Neutrophil (primary cell): ENCODE measurements around the gene VSNL1.
"Not testable (repeated sequence)": the region's sequence is repeated elsewhere in the genome, so short reads cannot be mapped to it uniquely, and the experiment has no call there.

ENCODE experiments used
- H3K27ac ChIP-seq: fragments of 200-600 bp; sonication (generic); 2 replicates; pipeline ENCODE4 v1.5.1; 2016; ENCODE audit warnings: mild to moderate bottlenecking, moderate library complexity
- H3K27me3 ChIP-seq: fragments of 200-600 bp; sonication (generic); 2 replicates; pipeline ENCODE4 v1.6.0; 2016; ENCODE audit warnings: mild to moderate bottlenecking
- H3K36me3 ChIP-seq: fragments of 200-600 bp; sonication (generic); 2 replicates; pipeline ENCODE4 v1.5.1; 2017
- H3K4me1 ChIP-seq, 2 experiments: fragments of 200-600 bp in 1 of 2; sonication (generic) in 1 of 2; 1 replicate in 1 of 2; 2 replicates in 1 of 2; pipeline versions ENCODE4 v1.5.1 to v1.6.1; 2013 to 2016; ENCODE audit warnings: low read depth in 1 of 2, low read length in 1 of 2, mild to moderate bottlenecking in 1 of 2, moderate library complexity in 1 of 2; ENCODE audit not compliant: control insufficient read depth in 1 of 2, insufficient read depth in 1 of 2
- H3K4me3 ChIP-seq, 2 experiments: fragments of 200-600 bp in 1 of 2; sonication (generic) in 1 of 2; 1 replicate in 1 of 2; 2 replicates in 1 of 2; pipeline ENCODE4 v1.5.1; 2013 to 2016; ENCODE audit warnings: low read depth in 1 of 2, low read length in 1 of 2, mild to moderate bottlenecking in 1 of 2, moderate library complexity in 1 of 2
- H3K9me3 ChIP-seq: fragments of 200-600 bp; sonication (generic); 2 replicates; pipeline ENCODE4 v1.5.1; 2016
- CTCF ChIP-seq: fragments of 200-600 bp; sonication (generic); IDR thresholded peaks from 2 replicates; pipeline ENCODE4 v1.5.1; 2016; ENCODE audit warnings: antibody characterized with exemption

The VSNL1 gene

GRCh38 chr2:17547737-17548136, 7.2 kb downstream of the VSNL1 start:
- Histone ChIP-seq H3K27me3 (peaks cover 21% of the 10 kb centered on the region), H3K4me1 (no peaks in the 10 kb centered on the region), H3K36me3 (no peaks in the 10 kb centered on the region), H3K27ac (no peak overlapping the region), H3K4me3 (no peak overlapping the region), H3K9me3 (no peaks in the 10 kb centered on the region)
- no peak for TF ChIP-seq CTCF

GRCh38 chr2:17550907-17551306, 10.4 kb downstream of the VSNL1 start:
- no peaks in the 10 kb centered on the region for H3K9me3 ChIP-seq
- TF ChIP-seq CTCF: no peak

GRCh38 chr2:17555150-17555549, 14.7 kb downstream of the VSNL1 start:
- Histone ChIP-seq H3K4me3 (no peak overlapping the region), H3K4me1 (no peaks in the 10 kb centered on the region)
- no peak for TF ChIP-seq CTCF

More at GRCh38 chr2:17550907-17551306, 10.4 kb downstream of the VSNL1 start:
- H3K4me1 ChIP-seq: no peaks in the 10 kb centered on the region
- H3K4me3 ChIP-seq: no peak overlapping the region
- H3K27ac ChIP-seq: no peak overlapping the region
- no peaks in the 10 kb centered on the region for H3K36me3 ChIP-seq
- H3K27me3 ChIP-seq: no peaks in the 10 kb centered on the region

GRCh38 chr2:17557596-17557995, 17.1 kb downstream of the VSNL1 start:
- no peak for TF ChIP-seq CTCF
- no peaks in the 10 kb centered on the region for H3K36me3 ChIP-seq
- no peak overlapping the region for H3K4me3 ChIP-seq
- no peak overlapping the region for H3K27ac ChIP-seq
- no peaks in the 10 kb centered on the region for H3K27me3 ChIP-seq
- H3K9me3 ChIP-seq: no peaks in the 10 kb centered on the region
- H3K4me1 ChIP-seq: no peaks in the 10 kb centered on the region

More at GRCh38 chr2:17555150-17555549, 14.7 kb downstream of the VSNL1 start:
- no peaks in the 10 kb centered on the region for H3K27me3 ChIP-seq
- no peak overlapping the region for H3K27ac ChIP-seq
- no peaks in the 10 kb centered on the region for H3K36me3 ChIP-seq
- H3K9me3 ChIP-seq: no peaks in the 10 kb centered on the region

- no peak overlapping the region for H3K4me3 ChIP-seq
- no peak for TF ChIP-seq CTCF
- no peak overlapping the region for H3K27ac ChIP-seq
- H3K27me3 ChIP-seq: no peaks in the 10 kb centered on the region
- H3K36me3 ChIP-seq: no peaks in the 10 kb centered on the region
- no peaks in the 10 kb centered on the region for H3K4me1 ChIP-seq
- H3K9me3 ChIP-seq: no peaks in the 10 kb centered on the region
Measured at GRCh38 chr2:17558053-17558452, 17.6 kb downstream of the VSNL1 start.

GRCh38 chr2:17558878-17559277, 18.4 kb downstream of the VSNL1 start:
- H3K4me1 ChIP-seq: no peaks in the 10 kb centered on the region
- H3K27me3 ChIP-seq: no peaks in the 10 kb centered on the region
- H3K9me3 ChIP-seq: no peaks in the 10 kb centered on the region
- H3K4me3 ChIP-seq: no peak overlapping the region
- no peaks in the 10 kb centered on the region for H3K36me3 ChIP-seq
- no peak for TF ChIP-seq CTCF
- no peak overlapping the region for H3K27ac ChIP-seq

GRCh38 chr2:17565726-17566125, 25.2 kb downstream of the VSNL1 start:
- not testable (repeated sequence) for H3K4me1 ChIP-seq, H3K9me3 ChIP-seq, H3K27ac ChIP-seq, H3K4me3 ChIP-seq, H3K27me3 ChIP-seq, H3K36me3 ChIP-seq
